SK-N-SH (cell line): ENCODE results near the gene FAM210B.

Experiments
- MXI1 ChIP-seq: IDR thresholded peaks from 2 replicates; pipeline ENCODE4 v1.6.1; 2012; ENCODE audit warnings: mild to moderate bottlenecking, low read depth, low read length, improper control_type of control experiment
- REST ChIP-seq: IDR thresholded peaks from 2 replicates; pipeline ENCODE4 v1.6.1; 2012; ENCODE audit warnings: mild to moderate bottlenecking, low read depth, low read length, moderate library complexity
- RXRA ChIP-seq: IDR thresholded peaks from 2 replicates; pipeline ENCODE4 v1.4.0; 2012; ENCODE audit warnings: low read depth, mild to moderate bottlenecking, borderline replicate concordance

GRCh38 chr20:56360908-56361205, 2.1 kb downstream of the FAM210B start:
- TF ChIP-seq RXRA (no peak), REST (no peak), MXI1 (no peak)
